HG02678 (cell line): Measurements from ENCODE around the gene TAF12.
A peak's percentile ranks its signal among the peaks of the same experiment; 100 is the strongest.
"Not testable (repeated sequence)": the region's sequence is repeated elsewhere in the genome, so short reads cannot be mapped to it uniquely, and the experiment has no call there.

Experiments used
- ATAC-seq: cut with Tn5 transposase; IDR thresholded peaks from one replicate; pipeline ENCODE4 v1.9.1; 2021; ENCODE audit warnings: mild to moderate bottlenecking, moderate library complexity; ENCODE audit not compliant: unreplicated experiment

Gene TAF12

GRCh38 chr1:28645406-28645805 lies 2.5 kb upstream of the TAF12 start:
- not testable (repeated sequence) for ATAC-seq

DNA sequence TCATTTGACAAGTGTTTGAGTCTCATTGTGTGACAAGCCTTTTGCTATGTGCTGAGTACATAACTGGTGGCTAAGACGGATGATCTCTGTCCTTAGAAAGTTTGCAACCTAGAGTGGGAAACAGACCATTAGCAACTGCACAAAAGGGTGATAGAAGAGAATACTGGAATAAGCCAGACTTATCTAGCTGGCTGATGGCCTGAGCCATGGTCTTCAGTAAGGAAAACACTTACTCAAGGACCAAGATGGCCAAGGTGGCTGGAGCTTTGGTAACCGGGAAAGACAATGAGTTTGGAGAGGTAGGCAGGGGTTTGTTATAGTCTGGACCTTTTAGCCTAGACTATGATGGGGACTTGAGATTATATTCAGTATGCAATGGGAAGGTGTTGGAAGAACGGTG lies 1.6 kb upstream of the TAF12 start:
- ATAC-seq: no peak

- ATAC-seq: peak; percentile 6
Measured at GRCh38 chr1:28642056-28642846, 616 bp downstream of the TAF12 start.

- no peak for ATAC-seq
Measured at GRCh38 chr1:28640766-28641165, 2.1 kb downstream of the TAF12 start.

- no peak for ATAC-seq
Measured at GRCh38 chr1:28632560-28632959, 10.3 kb downstream of the TAF12 start.

DNA sequence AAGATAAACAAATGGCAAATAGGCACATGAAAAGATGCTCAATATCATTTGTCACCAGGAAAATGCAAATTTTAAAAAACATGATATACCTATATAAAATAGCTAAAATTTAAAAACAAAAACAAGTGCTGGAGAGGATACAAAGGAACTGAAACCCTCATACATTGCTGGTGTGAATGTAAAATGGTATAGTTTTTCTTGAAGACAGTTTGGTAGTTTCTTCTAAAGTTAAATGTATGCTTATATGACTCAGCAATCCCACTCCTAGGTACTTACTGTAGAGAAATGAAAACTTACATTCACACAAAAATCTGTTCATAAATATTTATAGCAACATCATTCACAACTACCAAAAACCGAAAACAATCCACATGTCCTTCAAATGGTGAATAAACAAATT lies 11.2 kb downstream of the TAF12 start:
- ATAC-seq: no peak

DNA sequence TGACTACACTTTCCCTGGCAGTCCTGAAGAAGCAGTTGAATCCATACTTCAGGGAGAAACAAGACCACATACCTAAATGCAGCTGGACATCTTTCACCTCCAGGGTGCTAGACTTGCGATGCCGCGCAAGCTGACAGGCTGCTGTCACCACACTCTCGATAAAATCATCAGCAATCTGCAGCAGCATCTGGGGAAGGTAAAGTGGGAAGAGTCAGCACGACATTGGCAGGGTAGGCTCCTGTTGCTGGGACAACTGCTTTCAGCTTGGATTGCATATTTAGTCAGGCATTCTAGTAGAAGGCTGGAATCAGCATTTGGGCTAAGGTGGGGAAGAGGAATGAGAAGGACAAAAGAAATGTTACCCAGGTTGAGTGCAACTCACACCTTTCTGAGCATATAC lies 29.7 kb downstream of the TAF12 start:
- no peak for ATAC-seq

DNA sequence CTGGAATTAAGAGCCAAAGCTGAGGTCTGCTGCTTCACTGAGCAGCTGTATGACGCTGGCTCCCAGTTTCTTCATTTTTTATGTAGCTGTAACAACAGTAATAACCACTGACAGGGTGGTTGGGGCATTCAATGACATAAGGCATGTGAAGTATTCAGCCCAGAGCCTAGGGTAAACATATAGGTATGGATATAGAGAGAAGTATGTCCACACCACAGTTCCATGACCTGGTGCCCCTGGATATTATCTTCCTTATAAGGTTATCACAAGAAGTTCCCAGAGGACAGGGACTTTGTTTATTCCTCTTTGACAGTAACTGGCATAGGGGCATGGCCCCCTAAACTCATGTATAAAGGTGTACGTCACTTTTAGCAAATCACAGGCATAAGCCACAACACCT lies 36.1 kb downstream of the TAF12 start:
- no peak for ATAC-seq

DNA sequence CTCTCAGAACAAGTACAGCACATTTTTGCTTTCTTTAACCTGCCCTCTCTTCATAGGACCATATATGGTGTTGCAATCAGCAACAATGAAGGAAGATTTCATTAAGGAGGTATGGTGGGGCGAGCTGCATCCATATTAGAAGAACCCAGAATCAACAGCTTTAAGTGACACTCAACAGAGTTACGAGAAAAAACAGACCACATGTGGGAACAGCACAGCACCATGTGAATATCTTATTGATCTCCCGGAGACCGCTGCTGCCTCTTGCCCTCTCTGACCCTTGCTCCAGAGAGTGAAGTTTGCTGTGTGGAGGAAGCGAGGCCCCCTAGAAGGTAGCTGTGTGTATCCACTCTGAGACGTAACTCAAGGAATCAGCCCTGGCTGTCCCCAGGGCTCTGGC lies 37.9 kb downstream of the TAF12 start:
- ATAC-seq: no peak

GRCh38 chr1:28604411-28604810 lies 38.5 kb downstream of the TAF12 start:
- no peak for ATAC-seq

GRCh38 chr1:28602536-28603439 lies 40.1 kb downstream of the TAF12 start:
- ATAC-seq: no peak

- ATAC-seq: no peak
Measured at GRCh38 chr1:28601696-28602095, 41.2 kb downstream of the TAF12 start.

- not testable (repeated sequence) for ATAC-seq
Measured at GRCh38 chr1:28596276-28596675, 46.6 kb downstream of the TAF12 start.

- no peak for ATAC-seq
Measured at GRCh38 chr1:28595412-28596191, 47.3 kb downstream of the TAF12 start.

- ATAC-seq: not testable (repeated sequence)
Measured at GRCh38 chr1:28594686-28595411, 48.0 kb downstream of the TAF12 start.

DNA sequence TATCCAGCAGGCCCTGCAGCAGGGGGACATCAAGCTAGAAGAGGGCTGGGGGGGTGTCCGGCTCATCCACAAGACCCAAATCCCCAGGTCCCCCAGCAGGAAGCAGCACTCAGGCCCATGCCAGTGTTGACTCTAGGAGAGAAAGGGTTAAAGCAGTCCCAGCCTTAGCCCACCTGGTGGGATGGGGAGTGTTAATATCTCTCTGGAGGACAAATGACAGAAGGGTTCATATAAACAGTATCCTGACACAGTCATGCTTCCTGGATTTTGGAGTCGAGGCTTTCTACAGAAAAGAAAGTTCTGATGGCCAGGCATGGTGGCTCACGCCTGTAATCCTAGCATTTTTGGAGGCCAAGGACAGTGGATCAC lies 48.9 kb downstream of the TAF12 start:
- not testable (repeated sequence) for ATAC-seq

GRCh38 chr1:28592321-28593071 lies 50.4 kb downstream of the TAF12 start:
- ATAC-seq: peak; percentile 71

- peak; percentile 53 for ATAC-seq
Measured at GRCh38 chr1:28591708-28592320, 51.1 kb downstream of the TAF12 start, which contains the start of gene RAB42. Gene RAB42, plus strand, starts transcription at chr1:28592265. Its CDS starts 247 bp downstream, at chr1:28592512.
